NCI-H526 treated with DMSO at 0.1 percent for 48 hours (cell line): Measurements from ENCODE around the gene TBL2.
"Not testable (repeated sequence)": the region's sequence is repeated elsewhere in the genome, so short reads cannot be mapped to it uniquely, and the experiment has no call there.

Experiments
- DNase-seq: peaks from one replicate; lab custom pipeline; 2025; lab: John Stamatoyannopoulos, UW

TBL2 gene

DNA sequence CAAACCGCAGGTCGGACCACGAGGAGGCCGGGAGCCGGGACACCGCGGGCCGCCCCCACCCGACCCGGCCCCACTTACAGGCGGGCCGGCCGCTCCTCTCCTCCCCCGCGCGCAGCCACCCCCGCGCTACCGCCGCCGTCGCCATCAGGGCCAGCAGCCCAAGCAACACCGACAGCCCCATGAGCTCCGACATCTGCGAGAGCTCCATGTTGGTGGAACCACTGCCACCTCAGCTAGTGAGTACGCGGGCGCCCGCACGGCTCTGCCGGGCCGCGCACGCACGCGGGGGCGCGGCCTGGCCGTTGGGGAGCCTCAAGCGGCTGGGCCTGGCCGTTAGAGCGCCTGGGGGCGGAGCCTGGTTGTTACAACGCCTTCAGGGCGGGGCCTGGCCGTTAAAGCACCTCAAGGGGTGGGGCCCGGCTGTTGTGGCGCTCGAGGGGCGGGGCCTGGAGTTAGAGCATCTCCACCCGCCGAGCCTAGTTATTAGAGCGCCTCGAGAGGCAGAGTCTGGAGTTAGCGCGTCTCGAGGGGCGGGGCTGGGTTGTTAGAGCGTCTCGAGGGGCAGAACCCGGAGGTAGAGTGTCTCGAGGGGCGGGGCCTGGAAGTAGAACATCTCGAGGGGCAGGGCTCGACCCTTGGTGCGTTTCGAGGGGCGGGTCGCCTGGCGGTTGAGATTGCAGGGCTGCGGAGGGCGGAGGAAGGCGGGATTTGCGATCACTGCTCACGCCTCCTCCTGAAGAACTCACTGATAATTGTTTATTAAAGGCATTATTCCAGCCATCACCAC, at the start of gene TBL2:
TBL2 (minus strand) TSS at position 238 of the 787 bp plus-strand sequence; CDS start at position 208, 30 bp downstream.
- peak; percentile 96 for DNase-seq

DNA sequence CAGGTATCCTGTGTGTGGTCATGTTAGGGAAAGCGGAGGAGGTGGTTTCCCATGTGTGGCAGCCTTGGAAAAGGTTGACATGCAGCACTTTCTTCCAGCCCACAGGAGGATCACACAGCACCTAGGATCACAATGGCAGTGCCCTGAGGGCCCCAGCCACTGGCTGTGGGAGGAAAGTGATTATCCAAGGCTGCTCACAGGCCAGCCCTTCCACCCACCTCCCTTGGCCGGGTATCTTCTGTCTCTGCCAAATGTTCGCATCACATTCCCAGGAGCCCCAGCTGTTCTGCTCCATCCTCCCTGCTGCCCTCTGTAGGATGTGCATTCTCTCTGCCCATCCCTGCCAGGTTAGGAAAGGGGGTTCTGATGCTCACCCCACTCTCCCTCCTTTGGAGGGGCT, 48.4 kb upstream of the TBL2 start:
- no peak for DNase-seq

GRCh38 chr7:73625276-73625675, 46.9 kb upstream of the TBL2 start:
- DNase-seq: no peak

DNA sequence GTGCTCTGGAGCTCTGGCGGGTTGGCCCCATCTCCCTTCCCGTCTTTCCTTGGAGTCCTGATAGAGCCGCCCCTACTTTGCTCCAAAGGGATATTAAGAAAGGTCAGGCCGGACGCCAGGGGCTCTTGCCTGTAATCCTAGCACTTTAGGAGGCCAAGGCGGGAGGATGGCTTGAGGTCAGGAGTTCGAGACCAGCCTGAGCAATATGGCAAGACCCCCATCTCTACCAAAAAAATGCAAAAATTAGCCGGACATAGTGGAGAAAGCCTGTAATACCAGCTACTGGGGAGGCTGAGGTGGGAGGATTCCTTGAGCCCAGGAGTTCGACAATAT, 46.3 kb upstream of the TBL2 start:
- no peak for DNase-seq

DNA sequence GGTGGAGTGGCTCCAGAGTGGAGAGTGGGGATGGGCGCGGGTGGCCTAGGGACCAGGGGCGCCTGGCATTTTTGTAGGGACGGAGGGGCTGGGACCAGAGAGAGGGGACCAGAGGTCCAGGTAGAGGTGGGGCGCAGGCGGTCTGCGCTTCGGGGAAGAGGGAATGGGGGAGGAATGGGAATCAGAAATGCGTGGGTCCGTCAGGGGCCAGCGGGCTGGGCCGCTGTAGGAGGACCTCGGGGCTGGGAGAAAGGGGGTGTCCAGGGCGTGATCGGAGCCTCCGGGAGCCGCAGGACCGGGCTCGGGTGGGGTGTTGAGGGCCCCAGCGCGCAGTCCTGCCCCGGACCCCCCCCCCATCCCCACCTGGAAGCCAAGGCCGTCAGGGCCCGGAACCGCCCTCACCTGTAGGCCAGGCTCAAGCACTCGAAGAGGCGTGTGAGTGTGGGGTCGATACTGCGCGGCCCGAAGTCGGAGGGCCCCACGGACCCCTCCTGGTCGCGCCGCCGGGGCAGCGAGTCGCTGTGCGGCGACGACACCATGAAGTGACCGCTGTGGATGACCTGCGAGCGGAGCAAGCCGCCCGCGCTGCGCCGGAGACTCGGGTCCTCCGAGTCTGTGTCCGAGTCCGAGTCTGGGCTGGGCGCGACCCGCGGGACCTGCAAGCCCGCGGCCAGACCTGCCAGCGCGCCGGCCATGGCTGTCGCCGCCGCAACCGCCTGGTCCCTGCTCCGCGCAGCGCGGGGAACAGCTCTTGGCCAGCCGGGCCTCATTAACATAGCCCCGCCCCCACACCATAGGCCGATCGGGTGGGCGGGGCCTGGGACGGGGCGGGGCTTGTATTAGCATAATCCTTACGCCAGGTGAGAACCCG, 45.7 kb upstream of the TBL2 start, which contains the start of gene MLXIPL:
MLXIPL (minus strand) TSS at position 725 of the 871 bp plus-strand sequence; CDS start at position 695, 30 bp downstream.
- DNase-seq: peak; percentile 67

DNA sequence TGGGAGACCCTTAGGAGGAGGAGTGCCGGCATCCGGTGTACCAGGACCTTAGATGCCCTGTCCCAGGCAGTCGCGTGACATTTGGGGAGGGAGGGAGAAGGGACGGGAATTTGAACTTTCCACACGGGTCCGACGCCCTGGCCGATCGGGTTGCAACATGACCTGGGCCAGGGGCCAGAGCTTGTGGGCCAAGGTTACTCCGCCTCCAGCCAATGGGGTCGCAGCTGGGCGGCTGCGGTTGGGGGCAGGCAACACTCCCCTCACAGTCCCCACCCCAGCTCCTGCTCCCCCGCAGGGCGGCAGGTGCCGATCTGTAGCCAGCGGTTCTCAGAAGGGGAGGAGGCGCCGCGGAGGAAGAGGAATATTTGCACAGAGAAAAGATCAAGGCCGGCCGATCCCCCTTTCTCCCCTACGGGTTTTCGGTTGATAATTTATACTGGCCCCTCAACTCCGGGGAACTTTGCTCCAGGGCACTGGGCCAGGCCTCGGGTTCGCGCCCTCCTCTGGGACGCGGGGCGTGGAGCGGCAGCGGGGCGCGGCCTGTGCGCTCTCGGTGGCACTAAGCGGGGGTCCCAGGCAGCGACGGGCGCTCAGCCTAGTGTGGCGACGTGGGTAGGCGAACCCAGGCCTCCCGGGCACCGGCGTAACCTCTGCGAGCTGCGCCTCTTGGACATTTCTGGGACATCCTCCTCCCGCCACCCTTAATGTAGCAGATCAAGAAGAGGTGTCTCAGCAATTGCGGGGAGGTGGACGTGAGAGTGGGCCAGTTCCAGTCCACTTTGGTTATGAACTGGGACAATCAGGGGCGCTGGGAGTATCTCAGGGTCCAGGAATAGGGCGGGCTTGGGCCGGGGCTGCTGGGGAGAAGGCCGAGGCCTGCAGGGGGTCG, 44.8 kb upstream of the TBL2 start:
- DNase-seq: no peak

- DNase-seq: no peak
Measured at GRCh38 chr7:73622527-73622908, 44.1 kb upstream of the TBL2 start.

DNA sequence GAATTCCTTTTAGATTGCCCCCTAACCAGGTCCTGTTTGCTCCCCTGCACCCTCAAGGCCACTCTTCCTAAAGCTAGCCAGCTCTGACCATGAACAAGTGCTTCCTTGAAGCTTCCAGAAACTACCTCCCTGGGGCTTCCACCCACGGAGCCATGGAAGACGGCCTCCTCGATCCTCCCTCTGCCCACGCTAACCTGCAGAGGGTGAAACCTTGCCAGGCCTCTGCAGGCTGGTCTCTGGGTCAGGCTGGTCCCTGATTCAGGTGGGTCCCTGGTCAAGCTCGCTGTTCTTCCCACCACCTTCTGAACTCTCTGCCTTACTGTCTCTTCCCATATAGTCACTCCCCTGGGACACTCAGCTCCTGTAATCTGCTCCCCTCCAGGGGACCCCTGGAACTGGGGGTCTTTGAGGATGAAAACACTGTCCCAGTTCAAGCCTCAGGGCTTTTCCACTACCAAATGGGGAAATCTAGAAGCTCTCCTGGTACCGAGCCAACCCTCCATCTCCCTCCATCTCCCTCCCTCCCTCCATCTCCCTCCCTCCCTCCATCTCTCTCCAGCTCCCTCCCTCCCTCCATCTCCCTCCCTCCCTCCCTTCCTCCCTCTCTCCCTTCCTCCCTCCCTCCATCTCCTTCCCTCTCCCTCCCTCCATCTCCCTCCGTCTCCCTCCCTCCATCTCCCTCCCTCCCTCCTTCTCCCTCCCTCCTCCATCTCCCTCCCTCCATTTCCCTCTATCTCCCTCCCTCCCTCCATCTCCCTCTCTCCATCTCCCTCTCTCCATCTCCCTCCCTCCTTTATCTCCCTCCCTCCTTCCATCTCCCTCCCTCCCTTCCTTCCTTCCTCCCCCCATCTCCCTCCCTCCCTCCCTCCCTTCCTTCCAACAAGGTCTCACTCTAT, 43.0 kb upstream of the TBL2 start:
- DNase-seq: no peak

- not testable (repeated sequence) for DNase-seq
Measured at GRCh38 chr7:73619394-73619793, 41.0 kb upstream of the TBL2 start.

DNA sequence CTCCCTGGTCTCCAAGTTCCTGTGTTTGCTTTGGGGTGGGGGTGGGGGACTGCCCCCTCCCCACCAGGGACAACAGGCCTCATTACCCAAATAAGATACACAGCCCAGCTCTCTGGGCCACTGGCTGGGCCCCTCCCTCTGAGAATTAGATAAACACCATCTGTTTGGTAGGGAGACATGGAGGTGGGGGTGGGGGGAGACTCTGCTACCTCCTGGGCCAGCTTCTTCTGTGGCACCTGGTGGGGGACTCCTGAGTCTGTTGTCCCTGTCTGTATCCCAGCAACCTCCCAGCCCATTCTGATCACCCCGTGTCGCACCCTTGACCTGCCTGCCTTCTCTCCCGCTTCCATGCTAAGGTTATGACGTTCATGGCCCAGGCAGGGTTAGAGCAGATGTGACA, 40.2 kb upstream of the TBL2 start:
- no peak for DNase-seq

DNA sequence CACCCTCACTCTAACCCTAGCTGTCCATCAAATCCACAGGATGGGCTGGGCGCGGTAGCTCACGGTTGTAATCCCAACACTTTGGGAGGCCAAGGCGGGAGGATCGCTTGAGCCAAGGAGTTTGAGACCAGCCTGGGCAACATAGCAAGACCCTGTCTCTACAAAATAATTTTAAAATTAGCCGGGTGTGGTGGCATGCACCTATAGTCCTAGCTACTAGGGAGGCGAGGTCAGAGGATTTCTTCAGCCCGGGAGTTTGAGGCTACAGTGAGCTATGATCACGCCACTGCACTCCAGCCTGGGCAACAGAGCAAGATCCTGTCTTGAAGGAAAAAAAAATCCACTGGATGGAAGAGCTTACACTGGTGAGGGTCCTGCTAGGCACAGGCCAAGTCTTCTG, 39.1 kb upstream of the TBL2 start:
- DNase-seq: not testable (repeated sequence)

DNA sequence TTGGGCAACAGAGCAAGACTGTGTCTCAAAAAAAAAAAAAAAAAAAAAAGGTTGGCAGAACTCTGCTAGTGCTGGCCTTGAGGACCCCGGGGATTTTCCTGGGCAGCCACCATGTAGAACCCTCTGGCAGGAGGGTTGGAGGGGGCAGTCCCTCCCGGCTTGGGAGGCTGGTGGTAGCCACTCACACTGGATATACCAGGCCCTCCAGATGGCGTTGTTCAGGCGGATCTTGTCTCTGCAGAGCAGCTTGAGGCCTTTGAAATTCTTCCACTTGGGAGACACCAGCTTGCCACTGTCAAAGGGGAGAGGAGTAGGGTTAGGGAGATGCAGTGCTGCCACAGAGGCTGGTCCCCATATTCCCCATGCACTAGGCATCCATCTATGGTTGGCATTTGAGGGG, 37.5 kb upstream of the TBL2 start:
- DNase-seq: no peak

DNA sequence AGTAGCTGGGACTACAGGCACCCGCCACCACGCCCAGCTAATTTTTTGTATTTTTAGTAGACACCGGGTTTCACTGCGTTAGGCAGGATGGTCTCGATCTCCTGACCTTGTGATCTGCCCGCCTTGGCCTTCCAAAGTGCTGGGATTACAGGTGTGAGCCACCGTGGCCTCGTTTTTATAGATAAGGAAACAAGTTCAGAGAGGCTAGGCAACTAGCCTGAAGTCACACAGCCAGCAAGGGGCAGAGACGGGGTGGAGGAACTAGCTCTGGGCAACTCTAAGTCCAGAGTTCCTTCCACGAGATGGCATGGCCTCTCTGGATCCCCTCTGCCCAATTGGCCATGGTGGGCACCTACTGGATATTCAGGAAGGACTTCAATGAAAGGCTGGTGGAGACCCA, 36.6 kb upstream of the TBL2 start:
- DNase-seq: not testable (repeated sequence)

DNA sequence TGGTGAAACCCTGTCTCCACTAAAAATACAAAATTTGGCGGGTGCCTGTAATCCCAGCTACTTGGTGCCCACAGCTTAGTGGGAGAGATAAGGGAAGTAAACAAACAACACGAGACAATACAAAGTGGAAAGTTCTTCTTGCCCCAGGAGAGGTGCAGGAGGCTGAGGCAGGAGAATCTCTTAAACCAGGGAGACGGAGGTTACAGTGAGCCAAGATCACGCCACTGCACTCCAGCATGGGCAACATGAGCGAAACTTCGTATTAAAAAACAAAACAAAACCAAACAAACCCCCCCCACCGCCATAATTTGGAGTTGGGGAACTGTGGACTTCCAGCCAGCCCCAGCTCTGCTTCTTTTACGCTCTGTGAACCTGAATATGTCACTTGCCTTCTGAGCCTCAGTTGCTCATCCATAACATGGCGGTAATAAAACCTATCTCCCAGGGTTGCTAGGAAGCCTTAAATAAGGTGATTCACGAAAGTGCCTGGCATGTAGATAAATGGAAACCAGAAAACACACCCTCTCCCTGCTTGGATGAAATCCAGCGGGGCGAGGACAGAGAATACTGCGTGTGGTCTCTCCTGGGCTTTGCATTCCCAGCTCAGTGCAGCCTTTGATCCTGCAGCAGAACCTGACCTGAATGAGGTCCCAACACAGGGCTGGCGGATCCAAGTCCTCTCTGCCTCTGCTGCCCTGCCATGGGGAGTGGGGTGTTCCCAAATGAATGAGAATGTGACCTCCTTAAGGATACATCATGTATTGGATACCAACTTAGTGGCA, 35.8 kb upstream of the TBL2 start:
- no peak for DNase-seq

- no peak for DNase-seq
Measured at GRCh38 chr7:73612598-73613269, 34.4 kb upstream of the TBL2 start.

- DNase-seq: no peak
Measured at GRCh38 chr7:73611017-73611555, 32.7 kb upstream of the TBL2 start.

- DNase-seq: no peak
Measured at GRCh38 chr7:73610105-73610504, 31.7 kb upstream of the TBL2 start.

GRCh38 chr7:73607692-73607983, 29.3 kb upstream of the TBL2 start:
- DNase-seq: not testable (repeated sequence)

- DNase-seq: no peak
Measured at GRCh38 chr7:73606801-73607691, 28.7 kb upstream of the TBL2 start.
